GM18519 (cell line): ENCODE results near the gene CDHR2.
A peak's percentile ranks its signal among the peaks of the same experiment; 100 is the strongest.
"Not testable (repeated sequence)": the region's sequence is repeated elsewhere in the genome, so short reads cannot be mapped to it uniquely, and the experiment has no call there.

Source experiments
- ATAC-seq: cut with Tn5 transposase; IDR thresholded peaks from one replicate; pipeline ENCODE4 v1.9.1; 2021; ENCODE audit warnings: mild to moderate bottlenecking, moderate library complexity; ENCODE audit not compliant: unreplicated experiment, low FRiP score

The CDHR2 gene

DNA sequence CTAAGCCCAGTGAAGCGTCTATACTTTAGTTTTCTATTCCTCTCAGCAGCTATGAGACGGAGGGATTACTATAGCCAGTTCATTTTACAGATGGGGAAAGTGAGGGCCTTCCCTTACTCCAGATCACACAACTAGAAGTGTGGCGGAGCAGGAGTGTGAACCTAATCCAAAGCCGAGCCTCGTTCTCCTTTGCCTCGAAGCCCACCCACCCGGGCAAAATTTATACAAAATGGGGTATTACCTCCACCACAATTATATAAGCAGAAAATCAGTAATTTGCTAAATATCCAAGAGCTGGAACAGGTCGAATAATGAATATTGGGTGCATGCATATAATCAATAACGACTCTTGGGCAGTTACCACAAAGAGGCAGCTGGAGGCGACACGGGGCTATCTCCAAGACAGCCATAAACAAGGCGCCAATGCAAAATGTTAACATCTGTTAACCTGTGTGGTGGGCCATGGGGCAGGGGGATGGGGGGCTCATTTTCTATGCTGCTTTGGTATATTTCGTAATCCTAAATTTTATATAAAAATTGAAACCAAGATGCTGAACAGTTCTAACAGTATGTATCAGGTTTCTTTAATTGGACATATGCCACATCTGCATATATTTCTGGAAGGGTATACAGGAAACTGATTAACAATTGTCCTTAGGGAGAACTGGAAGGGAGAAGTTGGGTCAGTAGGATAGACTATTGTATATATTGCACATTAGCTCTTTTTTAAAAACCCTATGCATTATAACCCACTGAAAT, 10.7 kb upstream of the CDHR2 start:
- ATAC-seq, result no peak

DNA sequence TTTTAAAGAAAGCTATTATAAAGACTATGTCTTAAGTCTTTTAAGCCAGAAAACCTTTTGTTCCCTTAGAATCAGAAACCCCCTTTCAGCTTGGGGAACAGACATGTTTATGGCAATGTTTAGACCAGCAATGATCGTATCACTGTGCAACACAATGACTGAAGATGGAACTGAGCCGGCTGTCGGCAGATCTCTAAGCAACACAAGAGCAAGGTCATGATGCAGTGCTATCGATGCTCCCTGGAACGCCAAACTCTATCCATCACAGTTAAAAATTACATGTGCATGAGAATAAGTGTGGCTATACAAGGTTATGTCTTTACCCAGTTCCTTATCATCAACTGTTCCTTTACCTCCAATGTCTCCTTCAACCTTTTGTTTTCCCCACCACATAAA, 10.2 kb upstream of the CDHR2 start:
- ATAC-seq, result no peak

DNA sequence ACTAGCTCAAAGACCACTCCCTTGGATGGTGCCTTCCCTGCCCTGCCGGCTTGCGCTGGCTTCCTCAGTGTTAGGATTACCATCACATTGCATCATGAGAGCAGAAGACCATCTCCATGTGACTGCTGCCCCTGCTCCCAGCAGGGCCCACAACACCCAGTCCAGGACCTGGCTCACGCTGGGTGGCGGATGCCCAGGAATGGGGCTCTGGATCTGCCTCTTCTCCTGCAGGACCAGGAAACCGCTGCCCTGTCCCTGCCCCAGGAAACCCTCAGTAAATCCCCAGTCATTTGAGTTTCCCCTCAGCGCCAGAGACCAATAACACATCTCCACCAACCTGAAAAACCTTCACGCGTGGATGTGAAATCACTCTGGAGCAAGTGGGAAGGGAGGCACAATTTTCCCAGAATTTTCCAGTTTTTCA, 8.7 kb upstream of the CDHR2 start:
- ATAC-seq, result no peak

DNA sequence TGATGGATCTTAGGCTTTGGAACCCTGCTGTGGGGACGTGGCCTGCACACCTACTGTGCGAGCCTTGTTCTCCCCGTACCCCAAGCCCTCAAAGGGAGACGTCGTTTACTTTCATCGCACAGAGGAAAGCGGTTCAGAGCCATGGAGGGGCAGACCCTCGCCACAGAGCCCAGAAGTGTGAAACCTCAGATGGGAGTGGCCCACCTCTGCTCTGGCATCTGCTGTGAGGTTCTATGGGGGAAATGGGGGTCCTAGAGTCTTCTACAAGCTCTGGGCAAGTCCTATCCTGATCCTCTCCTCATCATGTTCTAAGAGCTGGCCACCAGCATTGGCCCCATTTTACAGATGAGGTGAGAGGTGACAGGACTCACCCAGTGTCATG, 8.2 kb upstream of the CDHR2 start:
- ATAC-seq, result no peak

DNA sequence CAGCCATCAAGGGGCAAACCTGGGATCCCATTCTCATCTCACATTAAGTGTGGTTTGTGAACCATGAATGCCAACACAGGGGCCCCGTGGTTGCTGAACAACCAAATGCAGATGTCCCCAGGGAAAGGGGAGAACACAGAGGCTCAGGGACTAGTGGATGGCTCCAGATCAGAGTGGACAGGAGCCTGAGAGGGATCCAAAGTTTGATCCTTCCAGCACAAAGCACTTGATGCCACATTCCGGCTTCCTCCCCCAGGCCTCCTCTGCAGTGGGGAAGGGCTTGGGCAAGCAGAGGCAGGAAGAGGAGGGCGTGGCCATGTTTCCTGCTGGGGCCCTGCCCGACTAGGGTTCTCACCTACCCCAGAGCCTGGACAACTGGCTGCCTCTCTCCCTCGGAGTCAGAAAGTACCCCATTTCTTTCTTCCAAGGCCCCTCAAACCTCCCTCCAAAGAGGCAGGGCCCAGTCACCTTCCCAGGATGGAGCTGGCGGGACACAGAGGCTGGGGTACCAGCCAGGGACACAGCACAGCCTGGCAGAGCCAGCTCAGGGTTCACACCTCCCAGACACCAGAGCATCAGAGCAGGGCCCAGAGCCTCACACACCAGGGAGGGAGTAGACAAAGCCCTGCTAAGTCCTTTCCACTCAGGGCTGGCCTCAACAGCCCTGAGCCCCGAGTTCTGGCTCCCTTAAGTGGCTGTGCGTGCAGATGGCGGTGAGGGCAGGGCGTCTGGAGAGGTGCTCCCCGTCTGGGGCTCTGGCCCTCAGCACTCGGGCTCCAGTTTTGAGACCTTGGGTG, 7.6 kb upstream of the CDHR2 start:
- ATAC-seq, result no peak

DNA sequence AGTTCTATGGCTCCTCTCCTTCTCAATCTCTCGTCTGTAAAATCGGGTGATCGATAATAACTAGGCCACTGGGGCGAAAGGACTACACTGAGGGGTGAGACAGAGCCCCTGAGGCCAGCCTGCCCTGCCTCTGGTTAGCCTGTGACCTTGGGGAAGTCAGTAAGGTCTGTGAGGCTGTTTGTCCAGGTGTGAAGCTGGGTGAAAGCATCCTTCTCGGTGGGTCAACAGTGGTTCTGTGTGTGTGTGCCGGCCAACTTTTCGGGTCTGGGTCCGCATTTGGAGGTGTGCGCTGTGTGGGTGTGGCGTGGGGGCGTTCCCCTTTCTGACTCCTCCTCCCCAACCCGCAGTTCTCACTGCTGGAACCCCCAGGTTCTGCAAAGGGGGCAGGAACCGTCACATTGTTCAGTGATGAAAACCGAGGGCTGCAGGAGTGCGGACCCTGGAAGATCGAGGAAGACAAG, 7.0 kb upstream of the CDHR2 start:
- ATAC-seq, result no peak

DNA sequence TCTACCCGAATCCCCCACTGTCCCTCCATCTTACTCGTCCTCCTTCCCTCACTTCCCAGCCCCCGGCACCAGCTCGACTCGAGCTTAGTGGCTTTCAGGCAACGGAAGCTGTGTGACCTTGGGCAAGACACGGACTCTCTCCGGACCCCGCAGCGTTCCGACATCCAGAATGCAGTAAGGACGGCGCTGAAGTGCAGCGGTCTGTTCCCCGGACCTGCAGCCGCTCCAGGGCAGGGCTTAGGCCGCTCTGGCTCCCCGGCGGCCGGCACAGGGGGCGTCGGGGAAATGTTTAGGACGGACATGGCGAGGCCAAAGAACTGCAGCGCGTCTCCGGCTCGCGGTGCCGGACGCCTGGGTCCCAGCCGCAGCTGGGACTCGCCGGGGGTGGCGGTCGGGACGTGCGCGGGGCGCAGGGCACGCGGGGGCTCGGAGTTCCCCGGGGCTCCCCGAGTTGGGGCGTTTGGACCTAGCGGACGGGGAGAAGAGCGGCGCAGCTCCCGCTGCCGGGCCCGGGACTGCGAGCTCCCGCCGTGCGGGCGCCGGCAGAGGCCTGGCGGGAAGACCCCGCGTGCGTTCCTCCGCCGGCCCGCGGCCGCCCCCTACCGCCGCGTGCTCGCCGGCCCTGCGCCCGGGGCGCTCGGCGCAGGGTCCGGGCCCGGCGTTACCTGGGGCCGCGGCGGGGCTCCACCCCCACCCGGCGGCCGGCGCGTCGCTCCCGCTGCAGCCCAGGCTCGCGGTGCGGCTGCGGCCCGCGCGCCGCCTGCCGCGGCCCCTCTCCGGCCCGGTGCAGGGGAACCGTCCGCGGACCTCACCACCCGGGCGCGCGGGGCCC, 6.3 kb upstream of the CDHR2 start:
- ATAC-seq, result peak; percentile 31

DNA sequence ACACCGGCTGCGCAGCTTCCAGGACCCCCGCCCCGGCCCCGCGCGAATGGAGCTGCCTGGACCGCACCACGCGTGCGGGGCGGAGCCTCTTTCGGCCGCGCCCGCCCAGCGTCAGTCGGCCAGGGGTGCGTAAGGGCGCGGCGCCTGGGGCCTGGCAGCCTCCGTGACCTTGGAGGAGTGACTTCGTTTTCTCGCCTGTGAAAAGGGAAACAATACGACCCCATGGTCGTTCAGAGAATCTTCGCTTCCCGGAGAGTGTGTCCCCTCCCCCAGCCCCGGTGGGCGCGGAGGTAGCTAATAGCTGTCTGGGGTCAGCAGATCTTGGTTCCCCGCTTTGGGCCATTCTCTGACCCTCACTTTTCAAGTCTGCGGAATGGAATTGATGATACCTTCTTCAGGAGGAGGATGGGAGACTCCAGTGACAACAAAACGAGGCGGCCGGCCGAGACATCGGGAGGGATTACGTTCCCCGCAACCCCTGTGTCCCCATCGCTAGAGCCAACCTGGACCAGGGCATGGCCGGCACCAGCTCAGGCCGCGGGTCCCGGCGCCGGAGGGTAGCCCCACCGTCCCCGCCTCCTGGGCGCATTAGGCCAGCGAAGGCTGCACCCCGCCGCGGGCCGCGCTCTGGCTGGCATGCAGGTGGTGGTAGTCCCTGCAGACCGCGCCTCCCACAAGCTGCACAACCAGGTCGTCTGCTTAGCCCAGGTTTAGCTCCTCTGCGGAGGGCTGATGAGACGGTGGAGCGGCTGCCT, 5.5 kb upstream of the CDHR2 start:
- peak; percentile 48 for ATAC-seq

DNA sequence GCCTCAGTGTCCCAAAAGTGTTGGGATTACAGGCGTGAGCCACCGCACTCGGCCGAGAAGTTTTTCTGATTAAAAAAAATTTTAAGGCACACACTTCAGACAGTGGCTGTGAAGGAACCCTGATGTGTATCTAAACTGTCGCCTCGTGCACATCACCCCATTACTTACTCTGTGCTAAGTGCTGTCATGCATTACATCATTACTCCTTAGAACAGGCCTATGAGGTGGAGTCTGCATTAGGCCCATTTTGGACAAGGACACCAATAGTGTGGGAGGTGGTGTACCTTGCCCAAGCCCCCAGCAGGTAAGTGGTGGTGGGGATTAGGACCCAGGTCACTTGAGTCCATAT, 3.8 kb upstream of the CDHR2 start:
- ATAC-seq, result no peak

DNA sequence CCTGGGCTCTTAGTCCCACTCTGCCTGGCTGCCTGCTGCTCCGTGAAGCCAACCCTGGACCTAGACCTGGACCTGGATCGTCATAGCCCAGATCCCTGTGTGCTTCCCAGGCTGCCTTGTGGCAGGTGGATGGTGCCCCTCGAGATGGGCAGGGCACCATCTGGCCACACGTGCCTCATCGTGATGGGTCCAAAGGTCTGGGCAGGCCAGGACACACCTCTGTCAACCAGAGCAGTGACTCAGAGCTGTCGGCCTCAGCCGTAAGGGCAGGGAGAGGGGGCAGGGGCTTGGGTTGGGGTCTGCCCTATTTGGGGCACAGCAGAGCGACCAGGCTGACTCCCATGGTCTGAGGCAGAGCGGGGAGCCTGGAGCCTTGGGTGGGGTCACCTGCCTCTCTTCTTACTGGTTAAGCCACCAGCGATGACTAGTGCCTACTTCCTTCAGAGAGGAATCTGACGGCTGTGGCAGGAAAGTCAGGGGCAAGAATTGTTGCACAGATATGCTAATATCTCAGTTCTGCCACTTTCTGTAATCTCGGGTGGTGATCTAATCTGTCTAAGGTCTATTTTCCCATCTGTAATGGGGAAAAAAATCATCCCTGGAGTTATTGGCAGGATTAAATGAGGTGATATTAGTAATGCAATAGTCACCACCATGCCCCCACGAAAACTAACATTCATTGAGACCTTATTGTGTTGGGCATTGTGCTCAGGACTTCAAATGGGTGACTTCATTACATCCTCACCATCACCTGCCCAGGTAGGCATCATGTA, 3.2 kb upstream of the CDHR2 start:
- ATAC-seq, result no peak

DNA sequence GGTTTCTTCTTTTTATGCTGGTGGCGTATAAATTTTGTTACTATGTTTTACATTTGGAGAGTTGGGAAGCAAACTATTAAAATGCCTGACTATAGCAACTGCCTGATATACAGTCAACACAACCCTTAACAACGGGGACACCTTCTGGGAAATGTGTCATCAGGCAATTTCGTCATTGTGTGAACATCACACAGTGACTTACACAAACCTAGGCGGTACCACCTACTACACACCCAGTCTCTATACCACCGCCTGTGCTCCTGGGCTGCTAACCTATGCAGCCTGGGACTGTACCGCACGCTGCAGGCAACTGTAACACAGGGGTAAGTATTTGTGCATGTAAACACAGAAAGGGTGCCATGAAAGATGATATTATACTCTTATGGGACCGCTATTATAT, 1.3 kb upstream of the CDHR2 start:
- ATAC-seq, result no peak

DNA sequence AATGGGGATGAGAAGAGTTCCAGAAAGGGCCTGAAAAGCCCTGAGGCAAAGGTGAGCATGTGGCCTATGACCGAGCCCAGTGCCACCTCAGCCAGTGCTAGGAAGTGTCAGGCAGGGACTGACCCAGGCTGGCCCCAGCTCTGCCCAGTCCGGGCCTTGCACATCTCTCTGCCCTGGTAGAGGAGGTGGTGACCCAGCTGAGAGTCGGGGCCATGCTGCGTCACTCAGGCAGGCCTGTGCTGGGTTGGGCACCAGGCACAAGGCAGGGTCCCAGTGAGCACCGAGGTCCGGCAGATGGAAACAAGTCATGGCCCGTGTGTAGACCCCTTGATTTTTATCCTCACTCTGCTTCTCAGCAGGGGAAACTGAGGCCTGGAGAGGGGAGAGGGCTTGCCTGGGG, 729 bp downstream of the CDHR2 start:
- ATAC-seq, result no peak

DNA sequence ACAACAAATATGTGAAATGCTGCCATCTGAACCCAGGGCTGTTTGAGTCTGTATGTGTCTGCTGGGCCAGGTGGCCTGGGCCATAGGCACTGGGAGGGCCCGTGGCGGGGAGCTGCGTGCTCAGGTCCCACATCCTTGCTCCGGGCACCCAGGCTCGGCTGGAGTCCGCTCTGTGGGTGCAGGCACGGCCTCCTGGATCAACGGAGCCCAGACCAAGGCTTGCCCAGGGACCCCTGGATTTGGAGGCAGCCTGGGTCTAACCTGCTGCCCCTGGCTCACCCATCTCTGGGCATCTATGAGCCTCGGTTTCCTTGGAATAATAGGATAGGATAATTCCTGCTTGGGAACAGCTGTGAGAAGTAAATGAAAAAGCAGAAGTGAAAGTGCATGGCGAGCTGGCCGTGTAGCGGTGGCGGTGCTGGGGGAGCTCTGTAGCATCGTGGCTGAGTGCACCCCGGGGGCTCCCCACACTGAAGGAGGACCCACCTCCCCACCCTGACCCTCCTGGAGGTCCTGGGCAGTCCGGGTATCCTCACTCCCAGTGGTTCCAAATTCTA, 1.2 kb downstream of the CDHR2 start:
- ATAC-seq, result no peak

DNA sequence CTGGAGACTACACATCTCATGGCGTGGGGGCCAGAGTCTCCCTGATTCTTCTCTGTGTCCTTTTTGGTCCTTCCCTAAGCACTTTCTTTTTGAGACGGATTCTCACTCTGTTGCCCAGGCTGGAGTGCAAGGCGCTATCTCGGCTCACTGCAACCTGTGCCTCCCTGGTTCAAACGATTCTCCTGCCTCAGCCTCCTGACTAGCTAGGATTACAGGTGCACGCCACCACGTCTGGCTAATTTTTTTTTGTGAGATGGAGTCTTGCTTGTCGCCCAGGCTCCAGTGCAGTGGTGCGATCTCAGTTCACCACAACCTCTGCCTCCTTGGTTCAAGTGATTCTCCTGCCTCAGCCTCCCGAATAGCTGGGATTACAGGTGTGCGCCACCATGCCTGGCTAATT, 1.8 kb downstream of the CDHR2 start:
- ATAC-seq, result not testable (repeated sequence)

DNA sequence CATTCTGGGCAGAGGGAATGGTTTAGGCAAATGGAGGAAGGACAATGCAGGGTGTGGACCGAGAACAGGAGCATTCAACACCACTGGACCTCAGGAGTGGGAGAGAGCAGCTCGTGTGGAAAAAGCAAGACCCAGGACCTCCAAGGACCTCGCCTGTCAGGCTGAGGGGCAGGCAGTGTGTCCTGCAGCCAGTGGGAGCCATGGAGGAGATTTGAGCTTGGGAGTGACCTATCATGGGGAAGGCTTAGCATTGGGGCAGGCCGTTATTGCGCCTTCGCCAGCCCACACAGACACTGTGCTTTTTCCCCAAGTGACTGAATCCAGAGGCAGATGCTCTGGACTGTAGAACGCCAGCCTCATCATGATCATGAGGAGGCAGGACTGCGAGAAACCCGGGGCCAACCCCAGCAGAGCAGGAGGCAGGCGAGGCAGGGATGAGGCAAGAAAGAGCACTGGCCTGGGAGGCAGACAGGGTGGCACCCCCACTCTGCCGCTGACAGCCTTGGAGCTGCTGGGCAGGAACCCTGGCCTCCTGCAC, 3.3 kb downstream of the CDHR2 start:
- no peak for ATAC-seq

DNA sequence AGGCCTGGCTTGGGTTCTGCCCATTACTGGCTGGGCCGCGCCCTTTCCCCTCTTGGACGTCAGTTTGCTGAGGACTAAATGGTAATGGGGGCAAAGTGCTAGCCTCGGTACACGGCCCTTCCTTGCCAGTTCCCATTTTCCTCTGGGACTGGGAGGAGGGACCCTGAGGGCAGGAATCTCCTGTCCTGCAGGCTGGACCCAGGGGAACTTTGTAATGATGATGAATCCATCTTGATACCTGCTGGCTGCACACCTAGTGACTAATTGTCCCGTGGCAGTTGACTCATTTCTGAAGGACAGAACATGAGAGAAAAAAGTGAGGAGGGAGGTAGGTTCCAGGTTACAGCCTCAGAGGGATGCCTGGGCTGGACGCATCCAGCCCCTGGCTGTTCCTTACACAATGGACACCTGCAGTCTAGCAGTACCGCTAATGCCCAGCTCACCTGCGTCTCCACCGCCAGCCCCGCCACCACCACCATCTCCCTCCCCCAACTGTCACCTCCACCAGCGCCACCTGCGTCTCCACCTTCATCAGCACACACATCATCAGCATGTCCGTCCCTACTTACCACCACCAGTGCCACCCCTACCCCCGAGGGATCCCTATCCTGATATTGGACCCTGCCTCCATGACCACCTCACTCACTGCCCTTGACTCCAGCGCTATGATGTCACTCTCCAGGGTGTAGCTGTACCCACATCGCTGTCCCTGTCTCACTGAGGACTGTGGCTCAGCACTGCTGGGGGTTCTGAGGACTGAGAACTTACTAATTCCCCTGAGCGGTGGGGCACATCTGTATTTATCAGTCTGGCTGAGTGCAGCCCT, 4.3 kb downstream of the CDHR2 start:
- ATAC-seq, result no peak

DNA sequence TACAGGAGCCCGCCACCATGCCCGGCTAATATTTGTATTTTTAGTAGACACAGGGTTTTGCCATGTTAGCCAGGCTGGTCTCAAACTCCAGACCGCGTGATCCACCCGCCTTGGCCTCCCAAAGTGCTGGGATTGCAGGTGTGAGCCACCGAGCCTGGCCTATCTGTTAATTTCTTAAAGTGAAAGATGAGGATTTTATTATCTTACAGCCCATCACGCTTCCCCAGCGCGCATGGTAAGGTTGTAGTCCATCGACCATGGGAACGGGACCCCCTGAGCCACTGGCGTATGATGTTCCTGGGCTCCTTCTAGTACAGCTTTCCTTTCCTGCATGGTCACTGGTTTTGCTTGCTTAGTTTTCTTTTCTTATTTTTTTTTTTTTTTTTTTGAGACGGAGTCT, 8.7 kb downstream of the CDHR2 start:
- ATAC-seq, result no peak

DNA sequence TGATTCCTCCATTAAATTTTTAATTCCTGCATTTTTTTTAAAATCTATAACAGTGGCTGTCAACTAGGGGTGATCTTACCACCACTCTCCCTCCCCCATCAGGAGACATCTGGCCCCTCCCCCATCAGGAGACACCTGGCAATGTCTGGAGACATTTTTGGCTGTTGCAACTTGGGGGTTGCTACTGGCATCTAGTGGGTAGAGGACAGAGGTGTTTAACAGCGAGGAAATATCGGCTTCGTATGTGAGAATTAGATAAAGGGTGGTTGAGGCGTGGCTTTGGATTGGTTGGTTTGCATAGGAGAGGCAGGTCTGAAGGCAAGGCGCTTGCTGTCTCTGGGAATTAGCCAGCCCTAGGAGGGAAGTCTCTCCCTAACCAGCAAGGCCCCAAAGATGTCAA, 10.5 kb downstream of the CDHR2 start:
- no peak for ATAC-seq
